PC-9 (cell line): ENCODE data around the gene HABP2. TPM values are rescaled to one million over a fixed set of nuclear protein-coding genes. Genes with fewer than 3 reads are reported as not detected.
A peak's percentile ranks its signal among the peaks of the same experiment; 100 is the strongest.

Experiments
- BruUV-seq: library from RNA; stranded (reverse); fragments of 400-500 nt; replicated peaks from 2 replicates; lab custom pipeline; 2021; lab: Mats Ljungman, UMichigan
- CTCF ChIA-PET: fragments of 300-600 bp; sonication (Branson Sonifier 250); formaldehyde crosslinking; loops from one replicate; lab custom pipeline; 2022; ENCODE audit warnings: antibody characterized with exemption; lab: Charles Lee
- POLR2A ChIA-PET: fragments of 300-600 bp; sonication (Branson Sonifier 250); formaldehyde crosslinking; loops from one replicate; lab custom pipeline; 2022; ENCODE audit warnings: antibody characterized with exemption; ENCODE audit not compliant: unreplicated experiment; lab: Charles Lee
- DNase-seq, 2 experiments: peaks; one replicate each; pipeline versions ENCODE4 v3.0.0 to v3.0.0-alpha.2; 2015 to 2022; ENCODE audit warnings: mixed read lengths in 1 of 2
- H2AFZ ChIP-seq: fragments of 200-600 bp; sonication (generic); 2 replicates; pipeline ENCODE4 v1.8.1; 2017; ENCODE audit warnings: antibody characterized with exemption
- H3F3A ChIP-seq: fragments of 200-600 bp; sonication (generic); 2 replicates; pipeline ENCODE4 v1.8.1; 2017; ENCODE audit warnings: antibody characterized with exemption, mild to moderate bottlenecking, low read depth; ENCODE audit not compliant: insufficient read depth
- H3K27ac ChIP-seq: fragments of 200-600 bp; sonication (generic); 2 replicates; pipeline ENCODE4 v1.6.1; 2016; ENCODE audit warnings: mixed run types
- H3K27me3 ChIP-seq: fragments of 200-600 bp; sonication (generic); 2 replicates; pipeline ENCODE4 v1.6.1; 2016; ENCODE audit warnings: low read depth, mixed run types; ENCODE audit not compliant: insufficient read depth
- H3K36me3 ChIP-seq: fragments of 200-600 bp; sonication (generic); 2 replicates; pipeline ENCODE4 v1.6.1; 2016; ENCODE audit warnings: low read depth, mixed run types
- H3K4me1 ChIP-seq: fragments of 200-600 bp; sonication (generic); replicated peaks from 2 replicates; pipeline ENCODE4 v1.6.1; 2016; ENCODE audit warnings: mixed run types; ENCODE audit not compliant: insufficient read depth
- H3K4me2 ChIP-seq: fragments of 200-600 bp; sonication (generic); 2 replicates; pipeline ENCODE4 v1.6.1; 2017; ENCODE audit warnings: mixed run types
- H3K4me3 ChIP-seq: fragments of 200-600 bp; sonication (generic); 2 replicates; pipeline ENCODE4 v1.6.1; 2016; ENCODE audit warnings: mixed run types
- H3K79me2 ChIP-seq: fragments of 200-600 bp; sonication (generic); 2 replicates; pipeline ENCODE4 v1.6.1; 2017; ENCODE audit warnings: low read depth, mixed run types
- H3K9me2 ChIP-seq: fragments of 200-600 bp; sonication (generic); 2 replicates; pipeline ENCODE4 v1.8.1; 2017; ENCODE audit warnings: mild to moderate bottlenecking; ENCODE audit not compliant: insufficient read depth
- H3K9me3 ChIP-seq: fragments of 200-600 bp; sonication (generic); 2 replicates; pipeline ENCODE4 v1.8.1; 2016; ENCODE audit warnings: low read depth; ENCODE audit not compliant: insufficient read depth
- H4K20me1 ChIP-seq: fragments of 200-600 bp; sonication (generic); 2 replicates; pipeline ENCODE4 v1.8.1; 2017; ENCODE audit not compliant: insufficient read depth
- CTCF ChIP-seq: fragments of 200-600 bp; sonication (generic); conservative IDR thresholded peaks from 2 replicates; pipeline ENCODE4 v1.6.1; 2017; ENCODE audit warnings: mixed run types, antibody characterized with exemption, mild to moderate bottlenecking, moderate library complexity
- EZH2 ChIP-seq: fragments of 200-600 bp; sonication (generic); IDR thresholded peaks from 2 replicates; pipeline ENCODE4 v1.8.0; 2017; ENCODE audit warnings: antibody characterized with exemption, low read depth
- intact Hi-C: fragments of 100-400 bp; cut with micrococcal nuclease; formaldehyde crosslinking; loops from one replicate; pipeline ENCODE4 v1.10.0; 2022; ENCODE audit not compliant: unreplicated experiment
- total RNA-seq: library from RNA; stranded (reverse); gene quantifications from 2 replicates; pipeline ENCODE4 v1.2.3, GENCODE V29; 2021

The HABP2 gene
- total RNA-seq, 1 experiment from 2014 or later, result not detected

DNA sequence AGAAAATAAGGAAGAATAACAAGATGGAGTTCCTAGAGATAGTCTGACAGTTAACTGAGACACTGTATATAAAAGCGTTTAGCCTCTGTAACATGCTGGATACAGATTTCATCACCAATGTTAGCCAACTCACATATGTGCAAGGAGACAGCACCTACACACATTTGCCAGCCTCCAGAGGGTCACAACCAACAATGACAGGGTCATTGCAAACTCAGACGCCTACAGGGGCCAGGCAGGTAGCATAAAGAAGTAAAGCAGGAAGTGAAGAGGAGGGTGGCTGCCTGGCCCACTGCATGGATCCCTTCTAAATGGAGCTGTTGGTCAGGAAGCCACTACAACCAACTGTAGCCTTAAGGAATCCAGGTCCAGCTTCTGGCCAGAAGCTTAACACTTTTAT, 60.6 kb downstream of the HABP2 start:
- ChIA-PET POLR2A (no interaction called here), CTCF (no interaction called here)
- no peaks in the 10 kb centered on the region for H3K9me3 ChIP-seq
- no peak overlapping the region for H3K4me3 ChIP-seq
- intact Hi-C loops, result no loop called here
- H4K20me1 ChIP-seq, result no peaks in the 10 kb centered on the region
- H3K27ac ChIP-seq, result no peak overlapping the region
- TF ChIP-seq CTCF (no peak), EZH2 (no peak)
- H3K4me2 ChIP-seq, result no peak overlapping the region
- DNase-seq, result no peak
- H3K36me3 ChIP-seq, result no peaks in the 10 kb centered on the region
- H3K27me3 ChIP-seq, result peaks cover 46% of the 10 kb centered on the region
- no TSS peak for BruUV-seq
- no peaks in the 10 kb centered on the region for H3F3A ChIP-seq
- H3K79me2 ChIP-seq, result no peaks in the 10 kb centered on the region
- no peaks in the 10 kb centered on the region for H3K9me2 ChIP-seq
- no peaks in the 10 kb centered on the region for H3K4me1 ChIP-seq
- no peak overlapping the region for H2AFZ ChIP-seq

DNA sequence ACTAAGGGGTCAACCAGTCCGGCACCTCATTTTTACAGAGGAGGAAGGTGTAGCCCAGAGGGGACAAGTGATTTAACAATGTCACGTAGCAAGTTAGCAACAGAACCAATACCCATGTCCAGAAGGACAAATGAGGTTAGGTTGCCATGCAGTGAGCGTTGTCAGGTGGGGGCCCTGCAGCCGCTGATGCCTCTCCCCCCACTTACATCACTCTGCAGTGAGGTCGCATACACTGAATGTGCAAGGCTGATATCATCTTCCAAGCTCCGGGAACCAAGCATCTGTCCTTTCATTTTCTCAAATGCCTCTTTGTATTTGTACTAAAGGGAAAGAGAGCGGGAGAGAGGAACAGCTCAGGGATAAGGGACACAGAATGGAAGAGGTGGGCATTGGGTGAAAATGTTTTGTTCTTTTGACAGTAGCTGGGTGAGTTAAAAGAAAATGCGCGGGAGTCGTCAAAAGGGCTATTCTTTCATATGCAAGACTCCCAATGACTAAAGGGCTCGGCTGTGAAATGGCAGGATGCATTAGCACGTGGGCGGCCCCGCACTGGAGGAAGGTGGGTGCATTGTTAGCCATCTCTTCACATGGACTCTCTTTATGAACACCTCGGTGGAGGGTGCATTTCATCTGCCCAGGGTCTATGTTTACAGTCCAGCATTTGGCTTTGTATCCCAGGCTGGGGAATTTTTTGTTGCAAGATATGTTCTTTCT, 61.3 kb downstream of the HABP2 start:
- no peak overlapping the region for H2AFZ ChIP-seq
- H3K4me3 ChIP-seq, result no peak overlapping the region
- TF ChIP-seq EZH2 (no peak), CTCF (no peak)
- intact Hi-C loops, result no loop called here
- no peak overlapping the region for H3K4me2 ChIP-seq
- no peaks in the 10 kb centered on the region for H3K79me2 ChIP-seq
- no peaks in the 10 kb centered on the region for H3K9me2 ChIP-seq
- DNase-seq, result no peak
- H3K27ac ChIP-seq, result no peak overlapping the region
- POLR2A ChIA-PET, result no interaction called here
- no peaks in the 10 kb centered on the region for H3K4me1 ChIP-seq
- CTCF ChIA-PET, result no interaction called here
- H3K36me3 ChIP-seq, result no peaks in the 10 kb centered on the region
- H3F3A ChIP-seq, result no peaks in the 10 kb centered on the region
- H4K20me1 ChIP-seq, result no peaks in the 10 kb centered on the region
- peaks cover 49% of the 10 kb centered on the region for H3K27me3 ChIP-seq
- BruUV-seq, result no TSS peak
- no peaks in the 10 kb centered on the region for H3K9me3 ChIP-seq

- no peaks in the 10 kb centered on the region for H3K4me1 ChIP-seq
- no peak overlapping the region for H3K27ac ChIP-seq
- ChIA-PET CTCF (no interaction called here), POLR2A (no interaction called here)
- intact Hi-C loops, result no loop called here
- no peaks in the 10 kb centered on the region for H3K36me3 ChIP-seq
- no peaks in the 10 kb centered on the region for H4K20me1 ChIP-seq
- no TSS peak for BruUV-seq
- no peaks in the 10 kb centered on the region for H3F3A ChIP-seq
- TF ChIP-seq EZH2 (no peak), CTCF (peak; percentile 40)
- no peak overlapping the region for H3K4me2 ChIP-seq
- peaks cover 68% of the 10 kb centered on the region for H3K27me3 ChIP-seq
- H3K4me3 ChIP-seq, result no peak overlapping the region
- H3K9me3 ChIP-seq, result no peaks in the 10 kb centered on the region
- no peaks in the 10 kb centered on the region for H3K79me2 ChIP-seq
- no peaks in the 10 kb centered on the region for H3K9me2 ChIP-seq
- no peak for DNase-seq
- H2AFZ ChIP-seq, result no peak overlapping the region
These were observed 63.6 kb downstream of the HABP2 start for GRCh38 chr10:113616244-113617074.
